H9 (cell line): ENCODE data around the gene PXT1. TPM values are rescaled to one million over a fixed set of nuclear protein-coding genes. Genes with fewer than 3 reads are reported as not detected.

Experiments
- DNase-seq: peaks from one replicate; pipeline ENCODE4 v3.0.0-alpha.2; 2017
- H2AFZ ChIP-seq: one replicate; pipeline ENCODE4 v1.6.1; 2013; ENCODE audit warnings: mild to moderate bottlenecking, low read length, control low read depth, moderate library complexity
- H2AK5ac ChIP-seq: 2 replicates; pipeline ENCODE4 v1.6.1; 2013; ENCODE audit warnings: low read length, control low read depth, mixed read lengths; ENCODE audit not compliant: insufficient read length
- H2BK120ac ChIP-seq: one replicate; pipeline ENCODE4 v1.6.1; 2013; ENCODE audit warnings: low read depth, mild to moderate bottlenecking, low read length, control low read depth, inconsistent platforms; ENCODE audit not compliant: poor library complexity, severe bottlenecking
- H2BK12ac ChIP-seq: 2 replicates; pipeline ENCODE4 v1.6.1; 2013; ENCODE audit warnings: low read length, control low read depth, mixed read lengths, low read depth; ENCODE audit not compliant: insufficient read length
- H2BK15ac ChIP-seq: 2 replicates; pipeline ENCODE4 v1.6.1; 2013; ENCODE audit warnings: low read depth, low read length, control low read depth
- H2BK20ac ChIP-seq: one replicate; pipeline ENCODE4 v1.6.1; 2013; ENCODE audit warnings: low read depth, mild to moderate bottlenecking, low read length, control low read depth, inconsistent platforms; ENCODE audit not compliant: poor library complexity, severe bottlenecking
- H2BK5ac ChIP-seq: 2 replicates; pipeline ENCODE4 v1.6.1; 2013; ENCODE audit warnings: low read length, control low read depth, mixed read lengths; ENCODE audit not compliant: insufficient read length
- H3K14ac ChIP-seq: 2 replicates; pipeline ENCODE4 v1.6.1; 2013; ENCODE audit warnings: low read length, control low read depth; ENCODE audit not compliant: insufficient read depth
- H3K18ac ChIP-seq: 2 replicates; pipeline ENCODE4 v1.6.1; 2013; ENCODE audit warnings: low read depth, mild to moderate bottlenecking, mixed read lengths, low read length, control low read depth; ENCODE audit not compliant: insufficient read length
- H3K23ac ChIP-seq: 2 replicates; pipeline ENCODE4 v1.6.1; 2013; ENCODE audit warnings: low read length, control low read depth, mixed read lengths, low read depth; ENCODE audit not compliant: insufficient read length
- H3K23me2 ChIP-seq: 2 replicates; pipeline ENCODE4 v1.6.1; 2013; ENCODE audit warnings: low read depth, mild to moderate bottlenecking, mixed read lengths, low read length, control low read depth; ENCODE audit not compliant: insufficient read length, poor library complexity, severe bottlenecking
- H3K27ac ChIP-seq: 2 replicates; pipeline ENCODE4 v1.5.1; 2013; ENCODE audit warnings: low read length, control low read depth, mixed read lengths, low read depth; ENCODE audit not compliant: insufficient read length
- H3K27me3 ChIP-seq: 2 replicates; pipeline ENCODE4 v1.6.1; 2013; ENCODE audit warnings: low read length, control low read depth, inconsistent platforms; ENCODE audit not compliant: insufficient read depth
- H3K4ac ChIP-seq: 2 replicates; pipeline ENCODE4 v1.6.1; 2013; ENCODE audit warnings: low read depth, mild to moderate bottlenecking, control low read depth, inconsistent platforms, low read length, moderate library complexity
- H3K4me1 ChIP-seq: 2 replicates; pipeline ENCODE4 v1.6.1; 2013; ENCODE audit warnings: low read length, control low read depth, inconsistent platforms; ENCODE audit not compliant: insufficient read depth
- H3K4me2 ChIP-seq: 2 replicates; pipeline ENCODE4 v1.6.1; 2013; ENCODE audit warnings: low read length, control low read depth, mixed read lengths; ENCODE audit not compliant: insufficient read length, insufficient read depth
- H3K56ac ChIP-seq: 2 replicates; pipeline ENCODE4 v1.6.1; 2013; ENCODE audit warnings: low read depth, mild to moderate bottlenecking, mixed read lengths, low read length, control low read depth; ENCODE audit not compliant: insufficient read length
- H3K79me1 ChIP-seq: 2 replicates; pipeline ENCODE4 v1.6.1; 2013; ENCODE audit warnings: low read depth, mild to moderate bottlenecking, moderate library complexity, low read length, control low read depth, inconsistent platforms; ENCODE audit not compliant: insufficient read depth, poor library complexity, severe bottlenecking
- H3K79me2 ChIP-seq: 2 replicates; pipeline ENCODE4 v1.6.1; 2013; ENCODE audit warnings: low read length, control low read depth, inconsistent platforms; ENCODE audit not compliant: insufficient read depth
- H3K9ac ChIP-seq: 2 replicates; pipeline ENCODE4 v1.6.1; 2013; ENCODE audit warnings: low read length, control low read depth, mixed read lengths; ENCODE audit not compliant: insufficient read length; ENCODE audit errors: extremely low read depth
- H3K9me3 ChIP-seq: one replicate; pipeline ENCODE4 v1.6.1; 2013; ENCODE audit warnings: low read depth, low read length, inconsistent platforms; ENCODE audit not compliant: control insufficient read depth
- H3T11ph ChIP-seq: one replicate; pipeline ENCODE4 v1.6.1; 2013; ENCODE audit warnings: mild to moderate bottlenecking, low read length, control low read depth, inconsistent platforms
- H4K20me1 ChIP-seq: one replicate; pipeline ENCODE4 v1.6.1; 2013; ENCODE audit not compliant: control insufficient read depth, insufficient read length, insufficient read depth
- H4K5ac ChIP-seq: 2 replicates; pipeline ENCODE4 v1.6.1; 2013; ENCODE audit warnings: low read depth, mild to moderate bottlenecking, mixed read lengths, low read length, control low read depth; ENCODE audit not compliant: insufficient read length
- H4K8ac ChIP-seq: replicated peaks from 2 replicates; pipeline ENCODE4 v1.6.1; 2013; ENCODE audit warnings: low read length, control low read depth, mixed read lengths, low read depth; ENCODE audit not compliant: insufficient read length
- H4K91ac ChIP-seq: 2 replicates; pipeline ENCODE4 v1.6.1; 2013; ENCODE audit warnings: low read depth, mild to moderate bottlenecking, moderate library complexity, mixed read lengths, low read length, control low read depth; ENCODE audit not compliant: insufficient read length
- H3K27ac Mint-ChIP-seq, 3 experiments: 2 replicates in 2 of 3; 3 replicates in 1 of 3; pipeline ENCODE4 v1.8.0; 2020 to 2021; ENCODE audit warnings: mixed read lengths in 3 of 3, mild to moderate bottlenecking in 1 of 3, moderate library complexity in 1 of 3
- H3K27me3 Mint-ChIP-seq: 2 replicates; pipeline ENCODE4 v1.8.0; 2021; ENCODE audit warnings: low read depth, mild to moderate bottlenecking, moderate library complexity, mixed read lengths
- H3K36me3 Mint-ChIP-seq, 3 experiments: 2 replicates in 2 of 3; 3 replicates in 1 of 3; pipeline ENCODE4 v1.8.0; 2020 to 2021; ENCODE audit warnings: low read depth in 3 of 3, mixed read lengths in 3 of 3; ENCODE audit not compliant: insufficient read depth in 1 of 3
- H3K4me1 Mint-ChIP-seq, 2 experiments: 2 replicates each; pipeline ENCODE4 v1.8.0; 2020; ENCODE audit warnings: mixed read lengths in 2 of 2
- H3K4me3 Mint-ChIP-seq, 2 experiments: 2 replicates in 1 of 2; 3 replicates in 1 of 2; pipeline ENCODE4 v1.8.0; 2020 to 2021; ENCODE audit warnings: mild to moderate bottlenecking in 2 of 2, mixed read lengths in 2 of 2, moderate library complexity in 1 of 2
- H3K9me3 Mint-ChIP-seq, 2 experiments: 2 replicates in 1 of 2; 3 replicates in 1 of 2; pipeline ENCODE4 v1.8.0; 2020; ENCODE audit warnings: mild to moderate bottlenecking in 2 of 2, mixed read lengths in 2 of 2, moderate library complexity in 1 of 2
- CTCF ChIP-seq: fragments of 200-600 bp; sonication (generic); conservative IDR thresholded peaks from 3 replicates; pipeline ENCODE4 v1.8.0; 2021; ENCODE audit warnings: antibody characterized with exemption, mild to moderate bottlenecking
- WGBS: extraction: QIAGEN DNeasy Blood & Tissue Kit; methylation state at CpG from one replicate; pipeline ENCODE4 v1.1.7; 2013; ENCODE audit warnings: missing lambda C conversion rate, low lambda C conversion rate, mixed read lengths; ENCODE audit not compliant: insufficient read length; ENCODE audit errors: extremely low coverage; 5-methylcytosine and 5-hydroxymethylcytosine counted together
- total RNA-seq: library from RNA; stranded (reverse); gene quantifications from 2 replicates; pipeline ENCODE4 v1.2.1, GENCODE V29; 2021

PXT1 gene
- total RNA-seq, 1 experiment from 2014 or later: not detected

- no peak overlapping the region for H3K4me3 Mint-ChIP-seq
- Histone ChIP-seq H3K56ac (no peak overlapping the region), H2BK120ac (no peak overlapping the region), H2AFZ (no peak overlapping the region), H3K27me3 (no peaks in the 10 kb centered on the region), H3T11ph (no peak overlapping the region), H3K9ac (no peak overlapping the region), H3K79me1 (no peaks in the 10 kb centered on the region), H2BK5ac (no peak overlapping the region), H3K23me2 (no peaks in the 10 kb centered on the region), H2BK20ac (no peak overlapping the region), H3K4me1 (peaks cover 4% of the 10 kb centered on the region; the same call in 1 of the 2 replicates), H2BK15ac (no peak overlapping the region), H3K27ac (no peak overlapping the region), H4K20me1 (no peaks in the 10 kb centered on the region), H2BK12ac (no peak overlapping the region), H3K9me3 (no peaks in the 10 kb centered on the region), H3K23ac (no peak overlapping the region), H3K18ac (no peak overlapping the region), H3K79me2 (no peaks in the 10 kb centered on the region), H4K5ac (no peak overlapping the region), H3K4me2 (no peak overlapping the region), H4K91ac (no peak overlapping the region), H4K8ac (no peak overlapping the region), H3K4ac (no peak overlapping the region), H3K14ac (no peak overlapping the region), H2AK5ac (no peak overlapping the region)
- no peaks in the 10 kb centered on the region for H3K36me3 Mint-ChIP-seq
- no CpG with 5 or more reads among the region's 4 CpGs for WGBS
- H3K4me1 Mint-ChIP-seq: peaks cover 25 to 38% of the 10 kb centered on the region in 2 experiments
- H3K9me3 Mint-ChIP-seq: no peaks in the 10 kb centered on the region
- no peak for DNase-seq
- TF ChIP-seq CTCF: no peak
- peak overlapping the region in 1 of 3 experiments; percentile 46; a peak in 1 of 7 replicates for H3K27ac Mint-ChIP-seq
- H3K27me3 Mint-ChIP-seq: peaks cover 5% of the 10 kb centered on the region
These were observed 62.5 kb downstream of the PXT1 start for GRCh38 chr6:36380166-36380565.
